GM23338 (cell line): ENCODE data around the gene CNPY1. TPM values are rescaled to one million over a fixed set of nuclear protein-coding genes. Genes with fewer than 3 reads are reported as not detected.

Source experiments
- ATAC-seq: fragments of 200-7000 bp; cut with Tn5 transposase; 3 replicates; pipeline ENCODE4 v1.9.1; 2020
- DNase-seq: peaks from one replicate; pipeline ENCODE4 v3.0.0-alpha.2; 2015; ENCODE audit warnings: low spot score
- H2AFZ ChIP-seq: fragments of 200-600 bp; sonication (generic); 2 replicates; pipeline ENCODE4 v1.8.0; 2016; ENCODE audit warnings: antibody characterized with exemption, mild to moderate bottlenecking, moderate library complexity
- H3F3A ChIP-seq: fragments of 200-600 bp; sonication (generic); replicated peaks from 2 replicates; pipeline ENCODE4 v1.8.0; 2017; ENCODE audit warnings: antibody characterized with exemption, mixed run types, low read depth
- H3K27ac ChIP-seq: fragments of 200-600 bp; sonication (generic); 2 replicates; pipeline ENCODE4 v1.6.1; 2016; ENCODE audit warnings: low read depth
- H3K27me3 ChIP-seq: fragments of 200-600 bp; sonication (generic); 2 replicates; pipeline ENCODE4 v1.8.0; 2016; ENCODE audit warnings: mild to moderate bottlenecking, mixed run types, moderate library complexity; ENCODE audit not compliant: insufficient read depth
- H3K36me3 ChIP-seq: fragments of 200-600 bp; sonication (generic); 2 replicates; pipeline ENCODE4 v1.8.0; 2016; ENCODE audit warnings: mild to moderate bottlenecking; ENCODE audit not compliant: insufficient read depth
- H3K4me1 ChIP-seq: fragments of 200-600 bp; sonication (generic); 2 replicates; pipeline ENCODE4 v1.8.0; 2016; ENCODE audit warnings: mild to moderate bottlenecking, moderate library complexity; ENCODE audit not compliant: insufficient read depth
- H3K4me2 ChIP-seq: fragments of 200-600 bp; sonication (generic); 2 replicates; pipeline ENCODE4 v1.7.1; 2017; ENCODE audit warnings: mixed run types
- H3K4me3 ChIP-seq: fragments of 200-600 bp; sonication (generic); 2 replicates; pipeline ENCODE4 v1.6.1; 2016; ENCODE audit warnings: mixed run types
- H3K79me2 ChIP-seq: fragments of 200-600 bp; sonication (generic); replicated peaks from 2 replicates; pipeline ENCODE4 v1.8.0; 2017; ENCODE audit warnings: mild to moderate bottlenecking; ENCODE audit not compliant: insufficient read depth
- H3K9me2 ChIP-seq: fragments of 200-600 bp; sonication (generic); 2 replicates; pipeline ENCODE4 v1.8.0; 2017; ENCODE audit not compliant: insufficient read depth
- H4K20me1 ChIP-seq: fragments of 200-600 bp; sonication (generic); replicated peaks from 2 replicates; pipeline ENCODE4 v1.8.0; 2017; ENCODE audit warnings: mild to moderate bottlenecking; ENCODE audit not compliant: insufficient read depth
- H3K27ac Mint-ChIP-seq: 2 replicates; pipeline ENCODE4 v1.8.0; 2020; ENCODE audit warnings: inconsistent platforms, mild to moderate bottlenecking, moderate library complexity, mixed read lengths
- H3K27me3 Mint-ChIP-seq: 3 replicates; pipeline ENCODE4 v1.8.0; 2022; ENCODE audit warnings: low read depth, mild to moderate bottlenecking, moderate library complexity, mixed read lengths, inconsistent platforms; ENCODE audit not compliant: insufficient read depth, poor library complexity
- H3K36me3 Mint-ChIP-seq: 3 replicates; pipeline ENCODE4 v1.8.0; 2021; ENCODE audit warnings: low read depth, mild to moderate bottlenecking, inconsistent platforms, moderate library complexity, mixed read lengths
- H3K4me1 Mint-ChIP-seq: 3 replicates; pipeline ENCODE4 v1.8.0; 2020; ENCODE audit warnings: mild to moderate bottlenecking, inconsistent platforms, mixed read lengths
- H3K4me3 Mint-ChIP-seq: 3 replicates; pipeline ENCODE4 v1.8.0; 2021; ENCODE audit warnings: moderate library complexity, mild to moderate bottlenecking, inconsistent platforms, mixed read lengths
- H3K9me3 Mint-ChIP-seq: 3 replicates; pipeline ENCODE4 v1.8.0; 2020; ENCODE audit warnings: moderate library complexity, mild to moderate bottlenecking, inconsistent platforms, mixed read lengths
- CREB1 ChIP-seq: fragments of 250-450 bp; sonication (Bioruptor Pico); IDR thresholded peaks from 2 replicates; pipeline ENCODE4 v1.5.0; 2020; ENCODE audit warnings: low read depth, mild to moderate bottlenecking, moderate library complexity
- EZH2 ChIP-seq: fragments of 200-600 bp; sonication (generic); IDR thresholded peaks from one replicate; pipeline ENCODE4 v1.8.0; 2017; ENCODE audit warnings: antibody characterized with exemption, mild to moderate bottlenecking, low read depth; ENCODE audit not compliant: unreplicated experiment
- EZH2phosphoT487 ChIP-seq: fragments of 200-600 bp; sonication (generic); IDR thresholded peaks from one replicate; pipeline ENCODE4 v1.8.1; 2018; ENCODE audit warnings: antibody characterized with exemption; ENCODE audit not compliant: unreplicated experiment
- JUNB ChIP-seq: IDR thresholded peaks from one replicate; pipeline ENCODE4 v1.6.1; 2016; ENCODE audit warnings: antibody characterized with exemption; ENCODE audit not compliant: unreplicated experiment
- NANOG ChIP-seq: IDR thresholded peaks from 2 replicates; pipeline ENCODE4 v1.6.1; 2016; ENCODE audit warnings: antibody characterized with exemption, borderline replicate concordance
- POLR2AphosphoS5 ChIP-seq: IDR thresholded peaks from 2 replicates; pipeline ENCODE4 v1.6.1; 2016; ENCODE audit warnings: antibody characterized with exemption, low read depth
- ZNF114 ChIP-seq: fragments of 250-450 bp; sonication (Bioruptor Pico); IDR thresholded peaks from 2 replicates; pipeline ENCODE4 v1.5.0; 2020; ENCODE audit warnings: mild to moderate bottlenecking, moderate library complexity
- ZNF331 ChIP-seq: fragments of 250-450 bp; sonication (Bioruptor Pico); IDR thresholded peaks from 2 replicates; pipeline ENCODE4 v1.5.0; 2020; ENCODE audit warnings: low read depth, mild to moderate bottlenecking, moderate library complexity
- ZNF462 ChIP-seq: fragments of 250-450 bp; sonication (Bioruptor Pico); IDR thresholded peaks from 2 replicates; pipeline ENCODE4 v1.5.0; 2020; ENCODE audit warnings: mild to moderate bottlenecking, moderate library complexity
- polyA plus RNA-seq: library from polyadenylated mRNA; unstranded; fragments of >200 nt; fragmentation: Nextera tagmentation; extraction: Ambion mirVana; gene quantifications from 2 replicates; pipeline ENCODE4 v1.2.1, GENCODE V29; 2016
- total RNA-seq: library from RNA; depleted of rRNA; stranded (reverse); fragments of >200 nt; shearing (Covaris generic); gene quantifications from 2 replicates; pipeline ENCODE4 v1.2.3, GENCODE V29; 2014
- TF ChIP-seq, protein P1 (sequence below): IDR thresholded peaks from 2 replicates; pipeline ENCODE4 v1.6.1; 2016; ENCODE audit warnings: antibody characterized with exemption
- TF ChIP-seq, protein P2 (sequence below), 2 experiments: fragments of 200-600 bp in 1 of 2; sonication (generic) in 1 of 2; conservative IDR thresholded peaks; 2 replicates each; pipeline versions ENCODE4 v1.5.1 to v1.6.1; 2016 to 2017; ENCODE audit warnings: antibody characterized with exemption in 2 of 2, low read depth in 2 of 2, mild to moderate bottlenecking in 2 of 2, moderate library complexity in 1 of 2

The CNPY1 gene
- total and polyA plus RNA-seq, 2 experiments from 2014 or later, result not detected

GRCh38 chr7:155558961-155559360, 12.6 kb upstream of the CNPY1 start:
- ATAC-seq (no peak), DNase-seq (no peak)
- Histone ChIP-seq H3K79me2 (no peaks in the 10 kb centered on the region), H3K36me3 (no peaks in the 10 kb centered on the region), H4K20me1 (no peaks in the 10 kb centered on the region), H3K27me3 (no peaks in the 10 kb centered on the region), H3K4me2 (no peak overlapping the region), H2AFZ (no peak overlapping the region), H3F3A (no peaks in the 10 kb centered on the region), H3K4me1 (no peaks in the 10 kb centered on the region), H3K4me3 (no peak overlapping the region), H3K27ac (no peak overlapping the region), H3K9me2 (no peaks in the 10 kb centered on the region)
- Mint-ChIP-seq H3K9me3 (no peaks in the 10 kb centered on the region), H3K27ac (no peak overlapping the region), H3K36me3 (no peaks in the 10 kb centered on the region), H3K4me1 (no peaks in the 10 kb centered on the region; the same call in 2 of the 3 replicates), H3K4me3 (no peak overlapping the region), H3K27me3 (peaks cover 5% of the 10 kb centered on the region)
- TF ChIP-seq CREB1 (CRISPR knock-in tag), result no peak
- no peak for TF ChIP-seq POLR2AphosphoS5
- no peak for TF ChIP-seq EZH2phosphoT487
- TF ChIP-seq, protein P1, sequence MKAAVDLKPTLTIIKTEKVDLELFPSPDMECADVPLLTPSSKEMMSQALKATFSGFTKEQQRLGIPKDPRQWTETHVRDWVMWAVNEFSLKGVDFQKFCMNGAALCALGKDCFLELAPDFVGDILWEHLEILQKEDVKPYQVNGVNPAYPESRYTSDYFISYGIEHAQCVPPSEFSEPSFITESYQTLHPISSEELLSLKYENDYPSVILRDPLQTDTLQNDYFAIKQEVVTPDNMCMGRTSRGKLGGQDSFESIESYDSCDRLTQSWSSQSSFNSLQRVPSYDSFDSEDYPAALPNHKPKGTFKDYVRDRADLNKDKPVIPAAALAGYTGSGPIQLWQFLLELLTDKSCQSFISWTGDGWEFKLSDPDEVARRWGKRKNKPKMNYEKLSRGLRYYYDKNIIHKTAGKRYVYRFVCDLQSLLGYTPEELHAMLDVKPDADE, result no peak
- TF ChIP-seq JUNB, result no peak
- no peak for TF ChIP-seq ZNF331 (CRISPR knock-in tag)
- TF ChIP-seq NANOG, result no peak

- Histone ChIP-seq H3K9me2 (no peaks in the 10 kb centered on the region), H3K79me2 (no peaks in the 10 kb centered on the region), H3K4me2 (no peak overlapping the region), H3K36me3 (no peaks in the 10 kb centered on the region), H3F3A (no peaks in the 10 kb centered on the region), H3K27ac (no peak overlapping the region), H3K27me3 (no peaks in the 10 kb centered on the region), H3K4me3 (no peak overlapping the region), H3K4me1 (no peaks in the 10 kb centered on the region), H2AFZ (no peak overlapping the region), H4K20me1 (no peaks in the 10 kb centered on the region)
- Mint-ChIP-seq H3K4me3 (no peak overlapping the region), H3K9me3 (no peaks in the 10 kb centered on the region), H3K27ac (no peak overlapping the region), H3K27me3 (peaks cover 5% of the 10 kb centered on the region), H3K36me3 (no peaks in the 10 kb centered on the region), H3K4me1 (no peaks in the 10 kb centered on the region; the same call in 2 of the 3 replicates)
- ATAC-seq, result no peak
- DNase-seq, result no peak
- TF ChIP-seq ZNF114 (CRISPR knock-in tag), result no peak
- TF ChIP-seq EZH2, result no peak
- TF ChIP-seq CREB1 (CRISPR knock-in tag), result no peak
- TF ChIP-seq JUNB, result no peak
- TF ChIP-seq, protein P2, sequence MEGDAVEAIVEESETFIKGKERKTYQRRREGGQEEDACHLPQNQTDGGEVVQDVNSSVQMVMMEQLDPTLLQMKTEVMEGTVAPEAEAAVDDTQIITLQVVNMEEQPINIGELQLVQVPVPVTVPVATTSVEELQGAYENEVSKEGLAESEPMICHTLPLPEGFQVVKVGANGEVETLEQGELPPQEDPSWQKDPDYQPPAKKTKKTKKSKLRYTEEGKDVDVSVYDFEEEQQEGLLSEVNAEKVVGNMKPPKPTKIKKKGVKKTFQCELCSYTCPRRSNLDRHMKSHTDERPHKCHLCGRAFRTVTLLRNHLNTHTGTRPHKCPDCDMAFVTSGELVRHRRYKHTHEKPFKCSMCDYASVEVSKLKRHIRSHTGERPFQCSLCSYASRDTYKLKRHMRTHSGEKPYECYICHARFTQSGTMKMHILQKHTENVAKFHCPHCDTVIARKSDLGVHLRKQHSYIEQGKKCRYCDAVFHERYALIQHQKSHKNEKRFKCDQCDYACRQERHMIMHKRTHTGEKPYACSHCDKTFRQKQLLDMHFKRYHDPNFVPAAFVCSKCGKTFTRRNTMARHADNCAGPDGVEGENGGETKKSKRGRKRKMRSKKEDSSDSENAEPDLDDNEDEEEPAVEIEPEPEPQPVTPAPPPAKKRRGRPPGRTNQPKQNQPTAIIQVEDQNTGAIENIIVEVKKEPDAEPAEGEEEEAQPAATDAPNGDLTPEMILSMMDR (conservative IDR thresholded peaks at IDR 0.05; ENCODE audit: low read depth in 2 of 2), result no peak
- no peak for TF ChIP-seq ZNF462
Observed at GRCh38 chr7:155558351-155558750, 12.0 kb upstream of the CNPY1 start.
